Myocyte (in vitro differentiated cells): ENCODE data around the gene CTDNEP1. TPM values are rescaled to one million over a fixed set of nuclear protein-coding genes. Genes with fewer than 3 reads are reported as not detected.
A peak's percentile ranks its signal among the peaks of the same experiment; 100 is the strongest.

Experiments used
- DNase-seq: peaks from one replicate; pipeline ENCODE4 v3.0.0-alpha.2; 2012; ENCODE audit warnings: low read depth
- total RNA-seq: library from RNA; depleted of rRNA; stranded (reverse); fragments of >200 nt; gene quantifications from 2 replicates; pipeline ENCODE4 v1.2.3, GENCODE V29; 2014

CTDNEP1 gene
- total RNA-seq, 1 donor from 2014 or later = 88.9 TPM

- DNase-seq = peak; percentile 98
Measured at GRCh38 chr17:7280519-7281073, 29.1 kb upstream of the CTDNEP1 start.

- no peak for DNase-seq
Measured at GRCh38 chr17:7279448-7279847, 27.9 kb upstream of the CTDNEP1 start.

- no peak for DNase-seq
Measured at GRCh38 chr17:7266784-7267183, 15.2 kb upstream of the CTDNEP1 start.

- DNase-seq = no peak
Measured at GRCh38 chr17:7263801-7264078, 12.2 kb upstream of the CTDNEP1 start.

- no peak for DNase-seq
Measured at GRCh38 chr17:7262935-7263800, 11.6 kb upstream of the CTDNEP1 start.

GRCh38 chr17:7262192-7262934 is 10.8 kb upstream of the CTDNEP1 start, which contains the start of gene CLDN7:
CLDN7 (minus strand) TSS chr17:7262478; CDS start chr17:7262043, 435 bp downstream.
- DNase-seq = no peak

- DNase-seq = no peak
Measured at GRCh38 chr17:7261379-7262191, 10.1 kb upstream of the CTDNEP1 start.

- no peak for DNase-seq
Measured at GRCh38 chr17:7260651-7261378, 9.3 kb upstream of the CTDNEP1 start.

GRCh38 chr17:7260151-7260550 is 8.6 kb upstream of the CTDNEP1 start:
- DNase-seq = no peak

- no peak for DNase-seq
Measured at GRCh38 chr17:7259555-7259889, 8.0 kb upstream of the CTDNEP1 start.

GRCh38 chr17:7258731-7259554 is 7.4 kb upstream of the CTDNEP1 start:
- DNase-seq = no peak

GRCh38 chr17:7256766-7257456 is 5.4 kb upstream of the CTDNEP1 start:
- DNase-seq = no peak

- DNase-seq = no peak
Measured at GRCh38 chr17:7254511-7254910, 3.0 kb upstream of the CTDNEP1 start.

GRCh38 chr17:7253082-7253481 is 1.5 kb upstream of the CTDNEP1 start:
- no peak for DNase-seq

GRCh38 chr17:7252176-7253043 is 876 bp upstream of the CTDNEP1 start, which contains the start of gene ELP5:
ELP5 (plus strand) TSS chr17:7252215; CDS start chr17:7252551, 336 bp downstream.
- peak; percentile 95 for DNase-seq

- DNase-seq = peak; percentile 69
Measured at GRCh38 chr17:7250695-7251627, 573 bp downstream of the CTDNEP1 start.

- DNase-seq = no peak
Measured at GRCh38 chr17:7249830-7250229, 1.7 kb downstream of the CTDNEP1 start.
